Liver (tissue), 3 donors: ENCODE data around the gene SOWAHA.

Experiments used
- JUND ChIP-seq, 2 donors: IDR thresholded peaks; 2 replicates each; pipeline ENCODE4 v1.6.1; 2016; ENCODE audit warnings: antibody characterized with exemption in 2 of 2
- TAF1 ChIP-seq: conservative IDR thresholded peaks from 2 replicates; pipeline ENCODE4 v1.6.1; 2016; ENCODE audit warnings: antibody characterized with exemption, mild to moderate bottlenecking
- TF ChIP-seq, protein P1 (sequence below): fragments of 150-350 bp; IDR thresholded peaks from 2 replicates; pipeline ENCODE4 v1.5.1; 2017; ENCODE audit warnings: improper control_type of control experiment, low read depth, low read length; ENCODE audit not compliant: missing input control
- TF ChIP-seq, protein P2 (sequence below): IDR thresholded peaks from 2 replicates; pipeline ENCODE4 v1.6.1; 2016; ENCODE audit warnings: antibody characterized with exemption, mild to moderate bottlenecking
- donor health status: healthy.
- donor health status: healthy.

DNA sequence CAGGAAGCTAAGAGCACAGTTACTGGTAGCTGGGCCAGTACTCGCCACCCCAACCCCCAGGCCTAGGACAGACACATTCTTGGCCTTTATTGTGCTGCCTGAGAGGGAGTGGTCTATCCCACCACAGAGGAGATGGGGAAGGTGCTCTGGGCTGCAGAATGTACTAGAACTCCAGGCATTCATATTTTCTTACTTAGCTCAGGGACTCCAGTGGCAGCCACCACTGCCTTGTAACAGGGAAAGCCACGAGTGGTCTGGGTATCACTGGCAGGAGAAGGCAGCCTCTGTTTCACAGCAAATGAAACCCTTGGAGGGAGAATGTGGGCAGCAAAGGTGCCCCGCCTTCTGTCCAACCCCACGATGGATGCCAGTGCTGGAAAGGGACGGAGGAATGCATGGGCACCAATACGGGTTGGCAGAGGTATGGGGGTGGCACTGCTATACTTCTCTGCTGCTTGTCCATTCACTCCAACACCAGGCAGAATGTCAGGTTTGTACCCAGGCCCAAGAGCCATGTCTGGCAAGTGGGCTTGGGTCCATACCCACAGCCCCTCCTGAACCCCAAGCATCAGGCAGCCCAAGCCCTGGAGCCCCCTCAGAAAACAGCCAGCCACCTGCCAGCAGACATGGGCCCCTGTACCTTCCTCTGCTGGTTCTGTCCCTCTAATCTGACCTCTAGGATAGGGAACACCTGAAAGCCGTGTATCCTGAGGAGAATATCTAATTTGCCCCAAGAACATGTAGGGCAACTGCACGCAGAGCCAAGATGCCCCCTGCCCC is 40.6 kb upstream of the SOWAHA start:
- TF ChIP-seq, protein P1, sequence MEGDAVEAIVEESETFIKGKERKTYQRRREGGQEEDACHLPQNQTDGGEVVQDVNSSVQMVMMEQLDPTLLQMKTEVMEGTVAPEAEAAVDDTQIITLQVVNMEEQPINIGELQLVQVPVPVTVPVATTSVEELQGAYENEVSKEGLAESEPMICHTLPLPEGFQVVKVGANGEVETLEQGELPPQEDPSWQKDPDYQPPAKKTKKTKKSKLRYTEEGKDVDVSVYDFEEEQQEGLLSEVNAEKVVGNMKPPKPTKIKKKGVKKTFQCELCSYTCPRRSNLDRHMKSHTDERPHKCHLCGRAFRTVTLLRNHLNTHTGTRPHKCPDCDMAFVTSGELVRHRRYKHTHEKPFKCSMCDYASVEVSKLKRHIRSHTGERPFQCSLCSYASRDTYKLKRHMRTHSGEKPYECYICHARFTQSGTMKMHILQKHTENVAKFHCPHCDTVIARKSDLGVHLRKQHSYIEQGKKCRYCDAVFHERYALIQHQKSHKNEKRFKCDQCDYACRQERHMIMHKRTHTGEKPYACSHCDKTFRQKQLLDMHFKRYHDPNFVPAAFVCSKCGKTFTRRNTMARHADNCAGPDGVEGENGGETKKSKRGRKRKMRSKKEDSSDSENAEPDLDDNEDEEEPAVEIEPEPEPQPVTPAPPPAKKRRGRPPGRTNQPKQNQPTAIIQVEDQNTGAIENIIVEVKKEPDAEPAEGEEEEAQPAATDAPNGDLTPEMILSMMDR = no peak
- no peak for TF ChIP-seq JUND (IDR thresholded peaks at IDR 0.05)
- TF ChIP-seq TAF1 = no peak
- TF ChIP-seq, protein P2, sequence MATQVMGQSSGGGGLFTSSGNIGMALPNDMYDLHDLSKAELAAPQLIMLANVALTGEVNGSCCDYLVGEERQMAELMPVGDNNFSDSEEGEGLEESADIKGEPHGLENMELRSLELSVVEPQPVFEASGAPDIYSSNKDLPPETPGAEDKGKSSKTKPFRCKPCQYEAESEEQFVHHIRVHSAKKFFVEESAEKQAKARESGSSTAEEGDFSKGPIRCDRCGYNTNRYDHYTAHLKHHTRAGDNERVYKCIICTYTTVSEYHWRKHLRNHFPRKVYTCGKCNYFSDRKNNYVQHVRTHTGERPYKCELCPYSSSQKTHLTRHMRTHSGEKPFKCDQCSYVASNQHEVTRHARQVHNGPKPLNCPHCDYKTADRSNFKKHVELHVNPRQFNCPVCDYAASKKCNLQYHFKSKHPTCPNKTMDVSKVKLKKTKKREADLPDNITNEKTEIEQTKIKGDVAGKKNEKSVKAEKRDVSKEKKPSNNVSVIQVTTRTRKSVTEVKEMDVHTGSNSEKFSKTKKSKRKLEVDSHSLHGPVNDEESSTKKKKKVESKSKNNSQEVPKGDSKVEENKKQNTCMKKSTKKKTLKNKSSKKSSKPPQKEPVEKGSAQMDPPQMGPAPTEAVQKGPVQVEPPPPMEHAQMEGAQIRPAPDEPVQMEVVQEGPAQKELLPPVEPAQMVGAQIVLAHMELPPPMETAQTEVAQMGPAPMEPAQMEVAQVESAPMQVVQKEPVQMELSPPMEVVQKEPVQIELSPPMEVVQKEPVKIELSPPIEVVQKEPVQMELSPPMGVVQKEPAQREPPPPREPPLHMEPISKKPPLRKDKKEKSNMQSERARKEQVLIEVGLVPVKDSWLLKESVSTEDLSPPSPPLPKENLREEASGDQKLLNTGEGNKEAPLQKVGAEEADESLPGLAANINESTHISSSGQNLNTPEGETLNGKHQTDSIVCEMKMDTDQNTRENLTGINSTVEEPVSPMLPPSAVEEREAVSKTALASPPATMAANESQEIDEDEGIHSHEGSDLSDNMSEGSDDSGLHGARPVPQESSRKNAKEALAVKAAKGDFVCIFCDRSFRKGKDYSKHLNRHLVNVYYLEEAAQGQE = no peak
